SJCRH30 (cell line): ENCODE results near the gene GZMA. TPM values are rescaled to one million over a fixed set of nuclear protein-coding genes. Genes with fewer than 3 reads are reported as not detected.
"Not testable (repeated sequence)": the region's sequence is repeated elsewhere in the genome, so short reads cannot be mapped to it uniquely, and the experiment has no call there.

Experiments
- DNase-seq, 2 experiments: peaks; one replicate each; pipeline ENCODE4 v3.0.0-alpha.2; 2015 to 2020
- H3K27ac ChIP-seq: fragments of 250-450 bp; sonication (Bioruptor Pico); 2 replicates; pipeline ENCODE4 v1.5.1; 2020; ENCODE audit warnings: mild to moderate bottlenecking, moderate library complexity
- H3K27me3 ChIP-seq: fragments of 250-450 bp; sonication (Bioruptor Pico); 2 replicates; pipeline ENCODE4 v1.5.1; 2020; ENCODE audit warnings: mild to moderate bottlenecking, moderate library complexity
- H3K36me3 ChIP-seq: fragments of 250-450 bp; sonication (Bioruptor Pico); 2 replicates; pipeline ENCODE4 v1.5.1; 2020; ENCODE audit warnings: mild to moderate bottlenecking, moderate library complexity
- H3K4me1 ChIP-seq: fragments of 250-450 bp; sonication (Bioruptor Pico); 2 replicates; pipeline ENCODE4 v1.5.1; 2020; ENCODE audit warnings: mild to moderate bottlenecking, moderate library complexity
- H3K4me3 ChIP-seq: fragments of 250-450 bp; sonication (Bioruptor Pico); 2 replicates; pipeline ENCODE4 v1.5.1; 2020; ENCODE audit warnings: mild to moderate bottlenecking, moderate library complexity
- H3K9me3 ChIP-seq: fragments of 250-450 bp; sonication (Bioruptor Pico); replicated peaks from 2 replicates; pipeline ENCODE4 v1.5.1; 2020; ENCODE audit warnings: mild to moderate bottlenecking, moderate library complexity
- total RNA-seq: library from RNA; depleted of rRNA; stranded (reverse); fragments of >200 nt; shearing (Covaris generic); gene quantifications from 2 replicates; pipeline ENCODE4 v1.2.3, GENCODE V29; 2014

The GZMA gene
- total RNA-seq, 1 experiment from 2014 or later, result not detected

DNA sequence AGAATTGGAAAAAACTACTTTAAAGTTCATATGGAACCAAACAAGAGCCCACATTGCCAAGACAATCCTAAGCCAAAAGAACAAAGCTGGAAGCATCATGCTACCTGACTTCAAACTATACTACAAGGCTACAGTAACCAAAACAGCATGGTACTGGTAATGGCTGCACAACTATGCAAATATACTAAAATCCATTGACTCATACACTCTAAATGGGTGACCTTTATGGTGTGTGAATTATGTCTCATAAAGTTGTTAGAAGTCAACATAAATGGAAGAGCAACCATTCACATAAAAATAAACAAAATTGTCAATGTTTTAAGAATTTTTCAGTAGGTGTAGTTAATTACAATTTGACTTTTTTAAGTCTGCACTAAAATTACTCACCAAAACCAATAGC, 1.3 kb upstream of the GZMA start:
- not testable (repeated sequence) for H3K4me1 ChIP-seq, H3K27me3 ChIP-seq, H3K9me3 ChIP-seq, H3K36me3 ChIP-seq, DNase-seq, H3K27ac ChIP-seq, H3K4me3 ChIP-seq

DNA sequence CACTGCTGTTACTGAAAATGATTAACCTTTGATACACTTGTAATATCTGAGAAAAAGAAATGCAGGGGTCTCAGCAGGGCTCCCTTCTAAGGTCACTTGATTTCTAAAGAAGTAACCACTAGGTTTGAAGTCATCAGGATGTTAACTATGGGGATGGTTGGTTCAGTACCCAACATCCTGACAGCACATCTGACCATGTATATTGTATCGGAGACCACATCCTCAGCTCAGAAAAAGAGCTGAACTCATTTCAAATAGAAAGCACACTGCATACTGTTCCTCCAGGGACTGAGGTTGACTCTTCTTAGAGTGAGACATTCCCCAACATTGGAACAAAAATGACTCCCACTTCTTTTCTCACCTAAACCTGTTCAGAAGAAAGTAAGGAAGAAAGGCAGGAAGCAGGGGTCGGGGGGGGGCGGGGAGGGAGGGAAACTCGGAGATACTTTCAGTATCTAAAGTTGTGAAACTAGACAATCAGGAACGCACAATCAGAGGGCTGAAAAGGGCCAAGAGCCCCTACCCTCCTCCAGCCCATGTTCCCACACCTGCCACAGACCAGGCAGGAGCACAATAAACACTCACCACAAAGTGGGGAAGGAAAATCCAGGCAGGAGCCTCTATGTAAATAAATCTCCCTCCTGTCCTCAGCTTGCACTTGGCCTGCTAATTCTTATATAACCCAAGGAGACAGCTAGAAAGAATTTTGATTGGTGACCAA, 730 bp upstream of the GZMA start:
- Histone ChIP-seq H3K4me3 (no peak overlapping the region), H3K27ac (no peak overlapping the region), H3K9me3 (no peaks in the 10 kb centered on the region; the same call in 1 of the 2 replicates), H3K4me1 (no peaks in the 10 kb centered on the region), H3K36me3 (no peaks in the 10 kb centered on the region), H3K27me3 (no peaks in the 10 kb centered on the region)
- no peak for DNase-seq

DNA sequence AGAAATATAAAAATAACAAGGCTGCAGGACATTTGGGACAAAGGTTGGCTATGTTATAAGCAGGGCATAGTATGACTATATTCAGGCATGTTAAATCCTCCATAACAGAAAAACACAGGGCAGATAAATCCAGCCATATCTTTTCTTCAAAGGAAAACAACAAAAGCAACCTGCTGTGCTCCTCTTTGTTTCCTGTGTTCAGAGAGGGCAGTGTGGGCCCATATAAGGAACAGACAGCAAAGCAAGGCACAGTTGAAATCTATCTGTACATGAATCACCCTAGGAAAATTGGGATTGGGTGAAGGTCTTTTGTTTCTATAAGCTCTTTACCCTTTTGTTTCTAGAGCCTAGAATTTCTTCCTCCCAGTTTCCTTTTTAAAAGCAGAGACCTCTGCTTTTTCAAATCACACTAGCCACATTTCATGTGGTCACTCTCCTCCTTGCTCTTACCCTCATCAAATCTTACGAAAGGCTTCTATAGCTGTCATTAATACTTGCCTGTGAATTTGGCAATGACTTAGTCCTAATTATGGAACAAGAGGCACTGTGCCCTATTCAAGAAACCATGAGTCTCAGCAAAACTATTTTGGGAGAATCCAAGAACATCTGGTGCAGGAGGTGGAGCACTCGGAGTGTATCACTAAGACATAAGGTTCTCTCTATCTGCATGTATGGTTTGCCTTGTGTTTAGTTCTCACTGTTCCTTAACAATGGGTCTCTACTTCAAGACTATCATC, 1.8 kb downstream of the GZMA start:
- Histone ChIP-seq H3K4me3 (no peak overlapping the region), H3K4me1 (no peaks in the 10 kb centered on the region), H3K27ac (no peak overlapping the region), H3K36me3 (no peaks in the 10 kb centered on the region), H3K9me3 (no peaks in the 10 kb centered on the region), H3K27me3 (no peaks in the 10 kb centered on the region)
- no peak for DNase-seq

- no peak for DNase-seq
- Histone ChIP-seq H3K27me3 (no peaks in the 10 kb centered on the region), H3K4me3 (no peak overlapping the region), H3K27ac (no peak overlapping the region), H3K36me3 (no peaks in the 10 kb centered on the region), H3K4me1 (no peaks in the 10 kb centered on the region), H3K9me3 (no peaks in the 10 kb centered on the region)
Observed at GRCh38 chr5:55104946-55105701, 2.7 kb downstream of the GZMA start.

DNA sequence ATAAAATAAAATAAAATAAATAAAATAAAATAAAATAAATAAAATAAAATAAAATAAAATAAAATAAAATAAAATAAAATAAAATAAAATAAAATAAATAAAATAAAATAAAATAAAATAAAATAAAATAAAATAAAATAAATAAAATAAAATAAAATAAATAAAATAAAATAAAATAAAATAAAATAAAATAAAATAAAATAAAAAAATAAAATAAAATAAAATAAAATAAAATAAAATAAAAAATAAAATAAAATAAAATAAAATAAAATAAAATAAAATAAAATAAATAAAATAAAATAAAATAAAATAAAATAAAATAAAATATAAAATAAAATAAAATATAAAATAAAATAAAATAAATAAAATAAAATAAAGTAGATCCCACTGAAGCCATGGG, 3.5 kb downstream of the GZMA start:
- not testable (repeated sequence) for H3K36me3 ChIP-seq, H3K4me3 ChIP-seq, H3K27ac ChIP-seq, H3K9me3 ChIP-seq, H3K27me3 ChIP-seq, DNase-seq, H3K4me1 ChIP-seq

DNA sequence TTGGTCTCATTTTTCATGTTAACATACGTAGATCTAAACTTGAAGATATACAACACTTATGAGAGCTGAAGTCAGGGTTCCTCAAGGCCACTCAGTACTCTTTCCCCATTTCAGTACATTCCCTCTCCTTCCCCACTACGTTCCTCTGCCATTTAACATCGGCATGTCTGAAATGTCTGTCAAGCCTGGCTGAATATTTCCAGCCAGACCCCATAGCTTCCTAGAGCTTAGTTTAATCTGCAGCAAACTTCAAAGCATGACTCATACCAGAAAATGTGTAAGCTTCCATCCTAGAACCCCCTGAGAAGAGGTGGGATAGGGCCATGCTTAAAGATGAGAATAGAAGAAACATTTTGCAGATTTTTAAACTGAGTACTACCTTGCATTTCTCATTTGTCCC, 6.2 kb downstream of the GZMA start:
- Histone ChIP-seq H3K27me3 (no peaks in the 10 kb centered on the region), H3K36me3 (no peaks in the 10 kb centered on the region), H3K27ac (no peak overlapping the region), H3K9me3 (no peaks in the 10 kb centered on the region), H3K4me3 (no peak overlapping the region), H3K4me1 (no peaks in the 10 kb centered on the region)
- DNase-seq, result no peak

- H3K4me1 ChIP-seq, result no peaks in the 10 kb centered on the region
- no peaks in the 10 kb centered on the region for H3K9me3 ChIP-seq
- no peak for DNase-seq
- no peaks in the 10 kb centered on the region for H3K27me3 ChIP-seq
- no peaks in the 10 kb centered on the region for H3K36me3 ChIP-seq
- no peak overlapping the region for H3K27ac ChIP-seq
- no peak overlapping the region for H3K4me3 ChIP-seq
Observed at GRCh38 chr5:55110217-55110616, 7.8 kb downstream of the GZMA start.

DNA sequence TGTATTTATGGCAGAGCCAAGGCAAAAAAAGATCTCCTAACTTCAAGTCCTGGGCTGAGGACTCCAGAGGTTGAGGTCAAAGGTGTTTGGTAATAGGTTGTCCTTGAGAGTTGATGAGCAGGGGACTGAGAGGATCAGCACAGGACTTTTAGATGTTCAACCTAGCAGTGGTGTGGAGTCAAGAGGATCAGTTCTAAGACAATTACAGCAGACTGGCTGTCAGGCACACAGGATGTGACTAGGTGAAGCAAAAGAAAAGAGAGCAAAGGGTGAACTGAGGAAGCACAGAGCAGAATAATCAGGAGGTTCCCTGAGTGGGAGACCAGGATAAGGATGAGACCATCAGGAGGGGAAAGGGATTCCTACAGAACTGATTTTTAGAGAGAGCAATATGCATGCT, 10.9 kb downstream of the GZMA start:
- Histone ChIP-seq H3K4me1 (no peaks in the 10 kb centered on the region), H3K27me3 (no peaks in the 10 kb centered on the region), H3K4me3 (no peak overlapping the region), H3K9me3 (no peaks in the 10 kb centered on the region), H3K36me3 (no peaks in the 10 kb centered on the region), H3K27ac (no peak overlapping the region)
- DNase-seq, result no peak

- Histone ChIP-seq H3K9me3 (no peaks in the 10 kb centered on the region), H3K27me3 (no peaks in the 10 kb centered on the region), H3K36me3 (no peaks in the 10 kb centered on the region), H3K4me3 (no peak overlapping the region), H3K4me1 (no peaks in the 10 kb centered on the region), H3K27ac (no peak overlapping the region)
- no peak for DNase-seq
Observed at GRCh38 chr5:55114061-55114460, 11.6 kb downstream of the GZMA start.

DNA sequence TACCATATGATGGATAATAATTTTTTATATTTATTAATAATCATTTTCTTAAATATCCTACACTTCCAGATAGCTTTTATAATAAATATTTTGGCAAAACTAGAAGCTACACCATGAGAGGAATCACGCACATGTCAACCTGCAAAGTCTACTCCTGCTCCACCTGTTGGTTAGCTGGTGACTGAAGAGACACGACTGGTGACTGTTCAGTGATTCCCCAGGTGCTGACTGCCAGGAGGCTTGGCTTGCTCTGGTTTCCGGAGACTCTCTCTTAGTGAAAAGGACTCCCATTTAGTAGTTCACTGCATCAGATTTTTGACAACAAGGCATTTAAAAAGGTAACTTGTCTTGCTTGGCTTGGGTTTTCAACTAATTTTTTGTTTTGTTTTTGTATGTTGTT, 20.9 kb downstream of the GZMA start:
- H3K36me3 ChIP-seq, result no peaks in the 10 kb centered on the region
- no peaks in the 10 kb centered on the region for H3K9me3 ChIP-seq
- H3K4me1 ChIP-seq, result no peaks in the 10 kb centered on the region
- no peak overlapping the region for H3K27ac ChIP-seq
- H3K4me3 ChIP-seq, result no peak overlapping the region
- peaks cover 3% of the 10 kb centered on the region; the same call in 1 of the 2 replicates for H3K27me3 ChIP-seq
- no peak for DNase-seq

GRCh38 chr5:55134053-55134722, 31.7 kb downstream of the GZMA start:
- Histone ChIP-seq H3K4me1 (no peaks in the 10 kb centered on the region), H3K27ac (no peak overlapping the region), H3K36me3 (no peaks in the 10 kb centered on the region), H3K9me3 (no peaks in the 10 kb centered on the region), H3K4me3 (no peak overlapping the region), H3K27me3 (0 out of 2 replicates have a peak, but pooled peaks cover 3% of the 10 kb centered on the region)
- no peak for DNase-seq

DNA sequence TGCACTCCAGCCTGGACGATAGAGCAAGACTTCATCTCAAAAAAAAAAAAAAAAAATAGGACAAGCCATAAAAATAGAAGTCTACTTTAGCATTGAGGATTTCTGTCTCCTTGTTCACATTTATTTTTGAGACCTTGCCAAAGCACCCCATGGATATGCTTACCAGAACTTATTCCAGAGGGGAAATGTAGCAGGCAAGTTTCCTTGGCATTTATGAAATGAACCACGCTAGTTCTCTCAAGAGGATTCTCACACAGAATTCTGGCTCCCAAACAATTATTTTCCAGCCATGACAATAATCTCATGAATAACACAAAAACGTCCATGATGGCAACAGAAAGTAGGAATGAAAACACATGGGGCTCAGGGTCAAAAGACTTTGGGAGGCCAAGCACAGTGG, 34.1 kb downstream of the GZMA start:
- Histone ChIP-seq H3K4me1 (no peaks in the 10 kb centered on the region), H3K27ac (no peak overlapping the region), H3K27me3 (0 out of 2 replicates have a peak, but pooled peaks cover 3% of the 10 kb centered on the region), H3K36me3 (no peaks in the 10 kb centered on the region), H3K4me3 (no peak overlapping the region), H3K9me3 (no peaks in the 10 kb centered on the region)
- no peak for DNase-seq

DNA sequence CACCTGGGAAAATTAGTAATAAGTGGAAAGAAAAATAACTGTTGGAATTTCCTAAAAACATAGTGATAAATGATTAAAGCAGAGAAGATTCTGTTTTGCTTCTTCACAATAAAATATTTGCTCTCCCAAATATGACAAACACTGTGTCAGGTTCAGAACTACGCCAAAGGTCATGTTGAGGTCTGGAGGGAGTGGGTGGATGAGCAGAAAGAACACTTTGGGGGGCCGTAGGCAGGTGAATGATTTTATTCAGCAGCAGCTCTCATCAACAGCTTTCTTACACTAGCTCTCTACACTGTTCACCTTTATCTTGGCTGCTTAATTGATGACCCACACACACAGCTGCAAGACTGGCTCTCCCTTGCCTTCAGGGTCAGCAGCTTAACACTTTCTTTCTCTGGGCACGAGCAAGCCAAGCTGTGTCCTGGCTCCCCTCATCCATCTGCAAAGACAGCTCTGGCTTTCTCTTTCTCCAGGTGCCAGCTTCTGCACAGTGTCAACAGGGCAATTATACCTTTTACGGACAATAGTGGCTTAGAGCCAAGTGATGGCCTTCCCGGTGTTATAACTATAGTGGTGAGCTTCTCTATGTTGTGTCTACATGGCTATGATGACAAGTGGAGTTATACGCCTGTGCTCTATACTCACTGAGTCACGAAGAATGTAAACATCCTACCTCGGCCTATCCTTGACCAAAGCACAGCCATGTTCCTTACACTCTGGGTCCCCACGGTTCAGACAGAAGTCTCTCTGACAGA, 38.6 kb downstream of the GZMA start:
- DNase-seq, result no peak
- no peaks in the 10 kb centered on the region for H3K36me3 ChIP-seq
- H3K27me3 ChIP-seq, result no peaks in the 10 kb centered on the region
- no peak overlapping the region for H3K4me3 ChIP-seq
- H3K9me3 ChIP-seq, result no peaks in the 10 kb centered on the region
- no peaks in the 10 kb centered on the region for H3K4me1 ChIP-seq
- no peak overlapping the region for H3K27ac ChIP-seq

DNA sequence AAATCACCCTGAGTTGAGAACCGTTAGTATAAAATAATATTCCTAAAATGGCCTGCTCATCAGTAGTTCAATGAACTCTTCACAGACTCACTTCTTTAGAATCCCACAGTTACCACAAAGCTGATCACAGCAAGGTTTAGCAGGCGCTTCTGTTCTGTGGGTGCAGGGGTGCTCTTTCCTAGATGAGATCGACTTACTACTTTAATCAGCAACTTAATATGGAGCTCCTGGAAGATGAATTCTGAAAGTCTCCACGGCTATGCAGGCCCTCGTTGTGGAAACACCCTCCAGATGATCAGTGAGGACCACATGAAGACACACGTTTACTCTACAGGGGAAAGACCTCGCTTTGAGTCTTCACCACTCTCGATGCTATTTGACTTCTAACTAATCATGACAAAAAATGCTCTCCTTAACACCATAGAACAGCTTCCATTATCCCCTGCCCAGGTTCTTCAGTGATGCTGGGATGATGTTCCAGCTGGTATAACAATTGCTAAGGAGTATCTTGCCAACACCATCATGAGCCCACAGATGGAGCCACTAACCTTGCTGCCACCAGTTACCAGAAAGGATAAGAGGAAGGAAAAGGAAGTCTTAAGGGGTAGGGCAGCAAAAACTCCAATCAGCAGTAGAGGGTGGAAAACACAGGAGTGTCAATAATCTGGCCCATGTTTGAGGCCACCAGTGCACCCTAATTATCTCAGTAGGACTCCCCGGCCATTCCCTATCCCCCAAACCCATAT, 39.7 kb downstream of the GZMA start:
- DNase-seq, result no peak
- H3K4me3 ChIP-seq, result no peak overlapping the region
- no peak overlapping the region for H3K27ac ChIP-seq
- no peaks in the 10 kb centered on the region for H3K27me3 ChIP-seq
- no peaks in the 10 kb centered on the region for H3K4me1 ChIP-seq
- no peaks in the 10 kb centered on the region for H3K36me3 ChIP-seq
- H3K9me3 ChIP-seq, result no peaks in the 10 kb centered on the region
